Right ventricle myocardium superior (tissue), 1 donor: ENCODE measurements around the gene PRXL2A. TPM values are rescaled to one million over a fixed set of nuclear protein-coding genes. Genes with fewer than 3 reads are reported as not detected.
"Not testable (repeated sequence)": the region's sequence is repeated elsewhere in the genome, so short reads cannot be mapped to it uniquely, and the experiment has no call there.

Experiments used
- ATAC-seq: fragments of 200-7000 bp; cut with Tn5 transposase; one replicate; pipeline ENCODE4 v1.9.1; 2020; ENCODE audit warnings: mild to moderate bottlenecking; ENCODE audit not compliant: poor library complexity
- DNase-seq: peaks from one replicate; pipeline ENCODE4 v3.0.0-alpha.2; 2020
- intact Hi-C: fragments of 100-400 bp; cut with DNase I; formaldehyde crosslinking; loops from one replicate; pipeline ENCODE4 v1.11.2; 2022
- total RNA-seq: library from RNA; stranded (reverse); fragmentation: NEBNext Ultra II Directional; extraction: Animal tissue kit (Norgen Biotek cat#: 25700); gene quantifications from one replicate; pipeline ENCODE4 v1.2.1, GENCODE V29; 2021
- donor health status: DM: no; HTN: yes; CAD: no; lungs with severe emphysema.

Gene PRXL2A
- total RNA-seq, 1 donor from 2014 or later = 110 TPM

GRCh38 chr10:80409121-80409520, 770 bp downstream of the PRXL2A start:
- DNase-seq = no peak
- intact Hi-C loops = no loop called here
- peak; percentile 1 for ATAC-seq

DNA sequence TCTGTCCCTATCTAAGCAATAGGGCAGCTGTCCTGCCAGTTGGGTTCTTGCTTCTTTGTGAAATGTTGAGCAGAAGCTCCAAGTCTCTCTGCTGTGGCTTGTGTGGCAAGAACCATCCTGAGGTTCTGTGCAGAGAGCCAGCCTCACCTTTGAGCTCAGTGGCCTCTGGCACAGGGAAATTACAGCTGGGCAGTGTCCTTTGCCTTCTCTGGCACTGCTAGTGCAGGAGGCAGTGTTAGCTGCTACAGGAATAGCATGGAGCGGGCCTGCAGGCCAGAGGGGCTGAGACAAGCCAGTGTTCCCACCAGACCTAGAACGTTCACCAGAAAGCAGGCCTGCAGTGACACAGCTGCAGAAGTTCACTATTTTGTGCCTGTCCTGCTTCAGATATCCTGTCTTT, 1.8 kb downstream of the PRXL2A start:
- DNase-seq = peak; percentile 56
- ATAC-seq = peak; percentile 54
- intact Hi-C loops = no loop called here

- no peak for ATAC-seq
- no peak for DNase-seq
- intact Hi-C loops = no loop called here
Observed at GRCh38 chr10:80410578-80411145, 2.3 kb downstream of the PRXL2A start.

DNA sequence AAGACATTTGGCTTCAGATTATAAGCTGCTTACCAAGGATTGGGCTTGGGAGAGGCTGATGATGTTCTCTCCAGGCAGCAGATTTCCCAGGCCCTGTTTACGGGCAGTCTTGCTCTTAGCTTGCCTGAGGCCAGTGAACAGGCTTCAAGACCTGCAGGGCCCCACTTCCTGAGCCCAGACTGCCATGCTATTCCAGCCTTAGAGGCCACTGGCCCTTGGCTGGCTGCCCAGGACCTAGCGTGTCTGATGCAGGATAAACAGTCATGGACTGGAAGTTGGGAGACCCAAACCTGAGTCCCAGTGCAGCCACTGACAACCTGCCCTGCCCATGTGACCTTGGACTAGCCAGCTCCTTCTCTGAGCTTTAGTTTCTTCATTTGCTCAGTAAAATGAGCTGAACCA, 2.9 kb downstream of the PRXL2A start:
- ATAC-seq = no peak
- intact Hi-C loops = no loop called here
- peak; percentile 71 for DNase-seq

DNA sequence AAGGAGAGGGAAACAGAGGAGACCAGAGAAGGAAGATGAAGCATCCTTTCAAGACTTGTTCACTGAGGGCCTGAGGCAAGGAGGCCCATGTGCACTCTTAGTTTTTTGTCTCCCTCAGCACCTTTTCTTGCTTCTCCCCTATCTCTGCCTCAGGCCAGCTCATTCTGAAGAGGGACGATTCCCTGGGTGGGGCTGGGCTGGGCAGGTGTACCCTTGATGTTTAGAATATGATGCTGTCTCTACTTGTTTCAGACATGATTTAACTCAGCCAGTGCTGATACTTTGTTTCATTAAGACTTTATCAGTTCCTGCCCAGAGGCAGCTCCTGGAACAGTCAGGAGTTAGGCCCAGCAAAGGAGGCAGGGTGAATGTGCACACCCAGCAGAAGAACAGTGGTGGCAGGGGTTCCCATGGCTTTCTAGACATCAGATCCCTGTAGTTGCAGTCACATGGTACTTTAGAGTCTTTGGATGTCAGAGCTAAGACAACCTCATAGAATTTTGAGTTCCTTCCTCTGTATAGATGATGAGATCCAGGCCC, 3.4 kb downstream of the PRXL2A start:
- ATAC-seq (no peak), DNase-seq (no peak)
- intact Hi-C loops = no loop called here

- intact Hi-C loops = no loop called here
- ATAC-seq (no peak), DNase-seq (no peak)
Observed at GRCh38 chr10:80412486-80412885, 4.1 kb downstream of the PRXL2A start.

DNA sequence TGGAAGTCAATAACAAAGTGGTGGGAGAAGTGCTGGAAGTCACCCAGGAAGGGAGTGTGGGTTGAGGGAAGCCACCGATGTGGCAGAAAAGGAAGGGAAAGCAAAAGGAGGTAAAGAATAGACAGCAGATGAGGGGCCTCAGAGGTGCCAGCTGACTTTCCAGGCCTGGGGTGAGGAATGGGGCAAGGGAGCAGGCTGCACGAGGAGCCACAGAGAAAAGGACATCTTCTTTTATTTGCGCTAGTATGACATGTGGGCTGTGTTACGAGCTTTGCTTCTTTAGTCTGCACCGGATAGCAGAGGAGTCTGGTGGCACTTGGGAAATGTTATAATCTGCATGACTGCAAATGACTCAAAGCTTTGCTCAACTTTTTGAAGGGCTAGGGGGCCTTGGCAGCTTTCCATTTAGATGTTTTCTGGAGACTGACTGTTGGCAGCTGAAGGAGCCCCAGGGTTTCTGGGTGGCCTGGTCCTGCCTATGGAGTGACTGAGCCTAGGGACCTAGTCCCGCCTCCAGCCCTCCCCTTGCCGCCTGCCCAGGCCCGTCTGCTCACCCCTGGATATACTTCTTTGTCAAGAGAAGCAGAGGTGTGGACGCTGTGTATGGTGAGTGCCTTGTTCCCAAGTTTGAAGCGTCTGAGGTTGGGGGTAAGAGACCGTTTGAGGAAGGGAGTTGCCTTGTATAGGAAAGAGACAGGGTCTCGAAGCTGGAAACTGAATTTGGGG, 5.1 kb downstream of the PRXL2A start:
- intact Hi-C loops = no loop called here
- DNase-seq = no peak
- ATAC-seq = no peak

- intact Hi-C loops = no loop called here
- no peak for DNase-seq
- ATAC-seq = peak; percentile 25
Observed at GRCh38 chr10:80414142-80414895, 6.0 kb downstream of the PRXL2A start.

DNA sequence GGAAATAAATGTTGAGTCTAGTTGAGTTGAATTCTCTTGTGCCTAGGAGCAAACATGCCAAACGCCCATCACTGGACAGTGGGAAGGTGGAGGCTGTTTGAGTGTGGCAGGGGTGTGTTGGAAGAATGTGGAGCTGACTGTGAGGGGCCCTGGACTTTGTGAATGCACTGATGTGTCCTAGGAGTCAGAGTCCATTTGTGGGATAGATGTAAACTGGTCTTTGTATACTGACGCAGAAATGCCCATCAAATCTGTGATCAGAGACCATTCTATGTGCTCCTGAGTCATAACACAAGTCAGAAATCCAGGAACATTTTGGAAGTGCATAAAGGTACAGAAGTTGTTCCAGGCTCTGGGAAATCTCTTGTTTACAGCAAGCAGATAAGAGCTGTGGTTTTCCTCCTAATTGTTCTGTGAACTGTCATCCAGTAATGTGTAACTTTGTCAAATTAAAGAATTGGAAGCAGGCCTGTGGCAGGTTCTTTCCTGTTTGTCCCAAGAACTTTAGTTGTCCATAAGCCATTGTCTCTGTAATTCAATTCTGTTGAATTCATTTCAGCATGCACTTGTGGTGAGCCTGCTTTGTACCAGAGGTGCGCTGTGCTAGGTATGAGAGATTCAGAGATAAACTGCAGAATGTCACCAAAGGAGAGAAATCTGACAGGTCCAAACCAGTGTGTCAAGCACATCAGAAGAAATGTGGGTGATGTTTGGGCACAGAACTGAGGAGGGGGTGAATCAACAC, 7.6 kb downstream of the PRXL2A start:
- ATAC-seq (peak; percentile 38), DNase-seq (no peak)
- intact Hi-C loops = no loop called here

DNA sequence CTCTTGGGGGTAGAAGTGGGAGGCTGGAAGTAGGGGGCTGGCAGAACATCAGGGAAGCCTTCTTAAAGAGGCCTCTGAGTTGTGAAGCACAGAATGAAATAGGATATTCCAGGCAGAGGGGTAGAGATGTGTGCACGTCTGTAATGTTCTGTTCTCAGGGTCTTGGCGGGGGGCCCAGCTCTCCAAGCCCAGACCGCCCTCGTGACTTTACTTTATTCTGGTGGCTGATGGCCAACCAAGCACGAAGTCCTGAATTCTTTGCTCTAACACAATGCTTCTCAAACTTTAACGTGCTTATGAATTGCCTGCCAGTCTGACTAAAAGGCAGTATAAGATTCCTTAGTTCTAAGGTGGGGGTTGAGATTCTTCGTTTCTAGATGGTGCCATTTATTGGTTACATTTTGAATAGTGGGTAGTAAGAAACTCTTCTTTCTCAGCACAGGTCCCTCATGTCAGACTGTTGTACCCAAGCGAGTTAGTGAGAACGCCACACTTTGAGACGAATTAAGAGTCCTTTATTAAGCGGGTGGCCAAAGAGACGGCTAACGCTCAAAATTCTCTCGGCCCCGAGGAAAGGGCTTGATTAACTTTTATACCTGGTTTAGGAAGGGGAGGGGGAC, 8.2 kb downstream of the PRXL2A start:
- ATAC-seq (peak; percentile 91), DNase-seq (peak; percentile 82)
- intact Hi-C loops = no loop called here

GRCh38 chr10:80417256-80417655, 8.9 kb downstream of the PRXL2A start:
- DNase-seq, ATAC-seq, intact Hi-C loops: not testable (repeated sequence)

- intact Hi-C loops = no loop called here
- DNase-seq (no peak), ATAC-seq (no peak)
Observed at GRCh38 chr10:80421050-80421706, 12.8 kb downstream of the PRXL2A start.

- no peak for DNase-seq
- ATAC-seq = no peak
- intact Hi-C loops = no loop called here
Observed at GRCh38 chr10:80421707-80422536, 13.6 kb downstream of the PRXL2A start.

GRCh38 chr10:80425901-80426300, 17.6 kb downstream of the PRXL2A start:
- ATAC-seq (no peak), DNase-seq (no peak)
- intact Hi-C loops = no loop called here

DNA sequence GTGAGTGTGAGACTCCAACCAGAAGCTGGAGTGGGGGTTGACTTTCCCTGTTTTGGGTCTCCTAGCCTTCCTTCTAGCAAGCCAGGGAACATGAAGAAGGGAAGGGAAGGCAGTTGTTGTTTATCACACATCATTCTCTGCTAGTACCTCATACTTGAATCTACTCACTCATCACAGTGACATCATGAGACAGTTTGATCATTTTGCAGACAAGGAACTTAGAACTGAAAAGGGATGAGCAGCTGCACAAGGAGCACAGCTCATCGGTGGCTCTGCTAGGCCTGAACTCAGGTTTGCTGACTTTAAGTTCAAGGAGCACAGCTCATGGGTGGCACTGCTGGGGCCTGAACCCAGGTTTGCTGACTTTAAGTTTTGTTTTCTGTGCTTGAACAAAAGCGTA, 19.2 kb downstream of the PRXL2A start:
- intact Hi-C loops = no loop called here
- DNase-seq (no peak), ATAC-seq (no peak)

DNA sequence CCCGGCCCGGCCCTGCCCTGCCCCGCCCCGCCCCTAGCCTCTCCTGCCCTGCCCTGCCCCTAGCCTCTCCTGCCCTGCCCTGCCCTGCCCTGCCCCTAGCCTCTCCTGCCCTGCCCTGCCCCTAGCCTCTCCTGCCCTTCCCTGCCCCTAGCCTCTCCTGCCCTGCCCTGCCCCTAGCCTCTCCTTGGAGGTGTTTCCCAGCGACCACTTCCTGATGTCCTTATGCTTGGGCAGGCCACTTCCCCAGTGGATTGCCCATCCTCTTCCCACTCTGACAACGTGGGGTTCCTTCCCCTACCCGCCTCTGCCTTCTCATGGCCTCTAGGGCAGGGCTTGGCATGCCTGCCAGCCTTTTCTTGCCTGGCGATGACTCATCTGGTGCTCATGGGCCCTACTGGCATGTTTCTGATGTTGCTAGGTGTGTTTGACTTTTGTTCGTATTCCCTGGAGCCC, 21.2 kb downstream of the PRXL2A start:
- DNase-seq = no peak
- intact Hi-C loops = no loop called here
- peak; percentile 20 for ATAC-seq

DNA sequence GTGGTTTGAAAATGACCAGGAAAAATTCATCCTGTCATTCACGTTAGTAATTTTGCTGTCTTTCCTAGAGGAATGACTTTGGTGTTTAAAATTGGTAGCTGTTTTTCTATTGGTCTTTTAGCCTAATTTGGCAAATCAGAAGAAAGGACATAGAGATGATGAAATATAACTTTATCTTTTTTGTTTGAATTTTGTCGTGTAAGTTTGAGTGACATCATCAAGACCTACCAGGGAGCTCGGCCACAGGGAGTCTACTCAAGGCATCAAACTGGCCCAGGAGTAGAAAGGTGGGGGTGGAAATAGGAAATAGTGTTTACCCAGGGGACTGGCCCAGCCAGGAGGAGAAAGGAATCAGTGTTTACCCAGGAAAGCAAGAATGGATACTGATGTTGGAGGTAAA, 24.8 kb downstream of the PRXL2A start:
- DNase-seq = no peak
- no peak for ATAC-seq
- intact Hi-C loops = no loop called here
